ENCODE results near the gene GNG3.
"Not testable (repeated sequence)": the region's sequence is repeated elsewhere in the genome, so short reads cannot be mapped to it uniquely, and the experiment has no call there.

GNG3 gene

DNA sequence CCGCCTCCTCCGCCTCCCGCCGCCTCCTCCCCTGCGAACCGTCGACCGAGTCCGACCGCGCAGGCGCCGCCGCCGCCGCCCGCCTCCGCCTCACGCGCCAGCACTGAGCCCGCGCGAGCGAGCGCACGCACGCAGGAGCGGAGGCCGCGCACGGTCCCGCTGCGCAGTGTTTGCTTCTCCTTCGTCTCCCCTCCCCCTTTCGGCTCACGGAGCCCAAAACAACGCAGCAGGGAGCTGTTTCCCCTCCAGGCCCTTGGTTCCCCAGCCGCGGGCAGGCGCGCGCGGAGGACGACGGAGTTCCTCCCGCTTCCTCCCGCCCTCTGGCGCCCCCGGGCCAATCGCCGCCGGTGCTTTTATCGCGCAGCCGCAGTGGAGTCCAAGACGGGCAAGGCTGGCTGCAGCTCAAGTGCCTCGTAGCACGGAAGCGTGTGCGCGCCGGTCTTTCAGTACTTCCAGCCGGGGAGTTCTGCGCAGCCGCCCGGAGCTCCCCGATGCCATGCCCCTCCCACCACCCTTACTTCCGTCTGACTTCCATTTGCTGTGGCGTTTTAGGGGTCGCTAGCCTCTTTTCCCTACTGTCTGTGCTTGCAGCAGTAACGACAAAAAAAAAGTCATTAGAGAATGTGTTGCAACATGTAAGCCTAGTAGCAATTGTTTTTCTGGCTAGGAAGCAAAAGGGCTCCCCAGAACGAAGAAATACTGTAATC lies 19.8 kb downstream of the GNG3 start, which contains the start of gene HNRNPUL2:
Gene HNRNPUL2, minus strand, starts transcription at position 293 of the 707 bp plus-strand sequence. CDS start 301 bp downstream, outside the sequence.
- TF ChIP-seq, protein P1, sequence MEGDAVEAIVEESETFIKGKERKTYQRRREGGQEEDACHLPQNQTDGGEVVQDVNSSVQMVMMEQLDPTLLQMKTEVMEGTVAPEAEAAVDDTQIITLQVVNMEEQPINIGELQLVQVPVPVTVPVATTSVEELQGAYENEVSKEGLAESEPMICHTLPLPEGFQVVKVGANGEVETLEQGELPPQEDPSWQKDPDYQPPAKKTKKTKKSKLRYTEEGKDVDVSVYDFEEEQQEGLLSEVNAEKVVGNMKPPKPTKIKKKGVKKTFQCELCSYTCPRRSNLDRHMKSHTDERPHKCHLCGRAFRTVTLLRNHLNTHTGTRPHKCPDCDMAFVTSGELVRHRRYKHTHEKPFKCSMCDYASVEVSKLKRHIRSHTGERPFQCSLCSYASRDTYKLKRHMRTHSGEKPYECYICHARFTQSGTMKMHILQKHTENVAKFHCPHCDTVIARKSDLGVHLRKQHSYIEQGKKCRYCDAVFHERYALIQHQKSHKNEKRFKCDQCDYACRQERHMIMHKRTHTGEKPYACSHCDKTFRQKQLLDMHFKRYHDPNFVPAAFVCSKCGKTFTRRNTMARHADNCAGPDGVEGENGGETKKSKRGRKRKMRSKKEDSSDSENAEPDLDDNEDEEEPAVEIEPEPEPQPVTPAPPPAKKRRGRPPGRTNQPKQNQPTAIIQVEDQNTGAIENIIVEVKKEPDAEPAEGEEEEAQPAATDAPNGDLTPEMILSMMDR (IDR thresholded peaks at IDR 0.05; ENCODE audit: low read length, missing control alignments), result no peak
- peak; percentile 99 for DNase-seq (ENCODE audit: low read depth)
- H3K4me3 ChIP-seq (replicated peaks; ENCODE audit: low read depth, low read length), result peak within 1 kb of the TSS; percentile 71

DNA sequence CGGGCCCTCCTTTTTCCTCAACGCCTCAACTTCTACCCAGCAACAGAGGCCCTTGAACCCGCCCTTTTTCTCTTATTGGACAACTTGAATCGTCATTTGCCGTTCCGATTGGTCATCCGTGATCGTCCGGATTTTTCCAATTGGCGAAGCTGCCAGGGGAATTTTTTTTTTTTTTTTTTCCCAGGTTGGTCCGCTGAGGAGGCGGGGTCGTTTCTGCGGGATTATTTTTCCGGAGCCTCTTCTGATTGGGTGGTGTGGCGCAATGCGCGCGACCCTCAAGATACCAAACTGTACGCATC lies 20.3 kb downstream of the GNG3 start:
- peak overlapping the region; percentile 71 for H3K4me3 ChIP-seq (replicated peaks; ENCODE audit: low read depth, low read length)
- peak; percentile 99 for DNase-seq (ENCODE audit: low read depth)
- TF ChIP-seq, protein P1 (IDR thresholded peaks at IDR 0.05; ENCODE audit: low read length, missing control alignments), result no peak

DNA sequence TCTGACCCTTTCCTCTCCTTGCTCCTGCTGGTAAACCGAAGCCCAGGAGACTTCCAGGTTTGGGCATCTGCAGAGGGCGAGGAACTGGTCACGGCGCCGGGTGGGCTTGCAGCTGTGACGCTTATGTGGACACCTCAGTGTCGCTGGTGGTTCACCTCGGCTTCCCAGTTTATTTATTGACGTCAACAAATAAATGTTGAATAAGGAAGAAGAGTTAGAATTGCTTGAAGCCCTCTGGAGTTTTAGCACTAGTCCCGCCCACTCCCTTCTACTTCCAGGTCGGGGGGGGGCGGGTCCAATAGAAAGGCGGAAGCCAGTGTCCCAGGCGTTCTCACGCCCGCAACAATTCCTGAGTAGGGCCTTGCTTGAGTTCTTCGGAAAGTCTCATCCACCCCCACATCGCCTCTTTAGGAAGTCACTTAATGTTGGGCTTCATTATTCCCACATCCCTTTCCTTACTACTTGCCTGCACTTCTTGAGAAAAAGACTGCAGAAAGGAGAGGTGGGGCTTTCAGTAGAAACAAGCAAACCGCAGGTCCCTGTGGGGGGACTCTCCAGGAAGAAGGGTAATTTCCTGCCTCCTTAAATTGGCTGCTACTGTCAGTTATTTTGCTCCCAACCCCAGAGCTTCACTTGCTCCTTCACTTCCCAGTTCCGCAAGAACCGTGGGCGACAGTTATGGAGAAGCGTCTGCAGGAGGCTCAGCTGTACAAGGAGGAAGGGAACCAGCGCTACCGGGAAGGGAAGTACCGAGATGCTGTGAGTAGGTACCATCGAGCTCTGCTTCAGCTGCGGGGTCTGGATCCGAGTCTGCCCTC lies 20.9 kb downstream of the GNG3 start, which contains the start of gene TTC9C:
Gene TTC9C, plus strand, starts transcription at position 316 of the 818 bp plus-strand sequence. Its CDS starts 363 bp downstream, at position 679.
- TF ChIP-seq, protein P1 (IDR thresholded peaks at IDR 0.05; ENCODE audit: low read length, missing control alignments), result no peak
- DNase-seq (ENCODE audit: low read depth), result peak; percentile 84
- H3K4me3 ChIP-seq (replicated peaks; ENCODE audit: low read depth, low read length), result peak within 1 kb of the TSS; percentile 71

DNA sequence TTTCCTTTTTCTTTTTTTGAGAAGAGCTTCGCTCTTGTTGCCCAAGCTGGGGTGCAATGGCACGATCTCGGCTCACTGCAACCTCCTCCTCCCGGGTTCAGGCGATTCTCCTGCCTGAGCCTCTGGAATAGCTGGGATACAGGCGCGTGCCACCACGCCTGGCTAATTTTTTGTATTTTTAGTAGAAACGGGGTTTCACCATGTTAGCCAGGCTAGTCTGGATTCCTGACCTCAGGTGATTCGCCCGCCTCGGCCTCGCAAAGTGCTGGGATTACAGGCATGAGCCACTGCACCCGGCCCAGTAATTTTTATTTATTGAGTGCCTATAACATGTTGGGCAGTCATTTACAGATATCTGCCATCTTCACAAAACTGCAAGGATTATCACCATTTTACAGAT lies 22.6 kb downstream of the GNG3 start:
- H3K4me3 ChIP-seq (replicated peaks; ENCODE audit: low read depth, low read length), result peak overlapping the region; percentile 71

DNA sequence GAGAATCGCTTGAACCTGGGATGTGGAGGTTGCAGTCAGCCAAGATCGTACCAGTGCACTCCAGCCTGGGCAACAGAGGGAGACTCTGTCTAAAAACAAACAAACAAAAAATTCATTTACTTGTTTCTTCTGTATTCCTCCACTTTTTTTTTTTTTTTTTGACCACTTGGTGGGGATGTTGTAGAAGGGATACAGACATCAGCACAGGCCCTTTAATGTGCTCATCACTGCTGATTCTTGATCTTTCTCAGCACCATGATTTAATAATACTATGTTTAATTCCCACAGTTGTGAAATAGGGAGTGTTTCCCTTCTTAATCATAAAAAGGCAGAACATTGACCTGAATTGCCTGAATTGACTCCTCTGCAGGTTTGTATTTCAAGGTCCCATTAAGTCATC lies 25.4 kb downstream of the GNG3 start:
- no peak overlapping the region for H3K4me3 ChIP-seq (replicated peaks; ENCODE audit: low read depth, low read length)
- TF ChIP-seq, protein P1 (IDR thresholded peaks at IDR 0.05; ENCODE audit: low read length, missing control alignments), result peak; percentile 13
- peak; percentile 53 for DNase-seq (ENCODE audit: low read depth)

More for the DNA sequence above, 22.6 kb downstream of the GNG3 start:
- not testable (repeated sequence) for DNase-seq (ENCODE audit: low read depth)

DNA sequence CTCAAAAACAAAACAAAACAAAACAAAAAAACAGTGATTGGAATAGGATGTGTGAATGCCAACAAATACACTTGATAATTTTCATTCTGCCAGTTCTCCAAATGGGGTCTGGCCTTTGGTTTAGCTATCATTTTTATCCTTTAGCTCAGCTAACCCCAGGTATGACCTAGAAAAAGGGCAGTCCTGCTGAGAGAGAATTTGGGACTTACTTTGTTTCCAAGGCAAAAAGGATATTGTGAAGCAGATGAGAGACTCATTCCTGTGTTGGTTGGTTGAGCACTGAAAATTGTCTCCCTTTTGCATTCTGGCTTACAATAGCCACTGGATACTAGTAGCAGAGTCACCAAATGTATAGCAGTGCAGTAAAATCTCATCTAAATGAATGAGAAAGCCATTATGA lies 29.7 kb downstream of the GNG3 start:
- TF ChIP-seq, protein P1 (IDR thresholded peaks at IDR 0.05; ENCODE audit: low read length, missing control alignments), result no peak
- no peak overlapping the region for H3K4me3 ChIP-seq (replicated peaks; ENCODE audit: low read depth, low read length)
- no peak for DNase-seq (ENCODE audit: low read depth)

DNA sequence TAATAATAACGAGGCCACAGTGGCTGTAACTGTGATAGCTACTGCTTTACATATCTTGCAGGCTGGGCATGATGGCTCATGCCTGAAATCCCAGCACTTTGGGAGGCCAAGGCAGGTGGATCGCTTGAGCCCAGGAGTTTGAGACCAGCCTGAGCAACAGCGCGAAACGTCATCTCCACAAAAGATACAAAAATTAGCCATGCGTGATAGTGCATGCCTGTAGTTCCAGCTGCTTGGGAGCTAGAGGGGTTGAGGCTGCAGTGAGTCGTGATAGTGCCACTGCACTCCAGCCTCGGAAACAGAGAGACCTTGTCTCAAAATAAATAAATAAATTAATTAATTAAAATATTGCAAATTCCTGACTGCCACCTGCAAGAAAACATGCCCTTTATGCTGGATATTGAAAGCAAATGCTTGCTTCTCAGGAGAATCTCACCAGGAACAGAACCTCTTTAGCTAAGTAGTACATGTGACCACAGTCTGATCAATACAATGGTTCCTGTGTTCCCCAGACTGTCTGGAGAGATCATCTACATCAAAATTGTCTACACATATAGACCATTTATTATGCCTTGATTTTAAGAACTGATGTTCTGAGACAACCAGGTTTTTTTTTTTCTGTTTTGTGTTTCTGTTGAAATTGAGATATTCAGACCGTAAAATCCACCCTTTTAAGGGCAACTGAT lies 40.1 kb downstream of the GNG3 start:
- no peak for DNase-seq (ENCODE audit: low read depth)
- TF ChIP-seq, protein P1 (IDR thresholded peaks at IDR 0.05; ENCODE audit: low read length, missing control alignments), result no peak
- no peak overlapping the region for H3K4me3 ChIP-seq (replicated peaks; ENCODE audit: low read depth, low read length)

DNA sequence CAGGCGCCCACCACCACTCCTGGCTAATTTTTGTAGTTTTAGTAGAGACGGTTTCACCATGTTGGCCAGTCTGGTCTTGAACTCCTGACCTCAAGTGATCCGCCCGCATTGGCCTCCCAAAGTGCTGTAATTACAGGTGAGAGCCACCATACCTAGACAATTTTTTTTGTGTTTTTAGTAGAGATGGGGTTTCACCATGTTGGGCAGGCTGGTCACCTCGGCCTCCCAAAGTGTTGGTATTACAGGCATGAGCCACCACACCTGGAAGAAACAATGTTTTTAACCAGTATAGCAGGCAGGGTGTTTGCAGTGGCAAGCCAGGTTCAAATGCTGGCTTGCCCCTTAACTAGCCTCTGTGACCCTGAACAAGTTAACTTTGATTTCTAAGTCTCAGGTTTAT lies 42.5 kb downstream of the GNG3 start:
- DNase-seq (ENCODE audit: low read depth); H3K4me3 ChIP-seq (replicated peaks; ENCODE audit: low read depth, low read length): not testable (repeated sequence)

Data from fibroblast of pulmonary artery (primary cell).